H54 (cell line): Measurements from ENCODE around the gene DMRTB1.
"Not testable (repeated sequence)": the region's sequence is repeated elsewhere in the genome, so short reads cannot be mapped to it uniquely, and the experiment has no call there.

Experiments used
- DNase-seq: peaks from one replicate; pipeline ENCODE4 v3.0.0; 2011; ENCODE audit warnings: low spot score, mixed read lengths; ENCODE audit not compliant: insufficient read length
- FAIRE-seq: peaks from 3 replicates; lab custom pipeline; 2011; peaks lifted over from hg19 to GRCh38; lab: Jason Lieb, UNC
- POLR2A ChIP-seq: IDR thresholded peaks from 2 replicates; pipeline ENCODE4 v1.6.1; 2011; ENCODE audit warnings: low read depth, mild to moderate bottlenecking, low read length

DMRTB1 gene

GRCh38 chr1:53420341-53420740, 38.9 kb upstream of the DMRTB1 start:
- FAIRE-seq (no peak), DNase-seq (no peak)
- TF ChIP-seq POLR2A = no peak

- no peak for TF ChIP-seq POLR2A
- FAIRE-seq (no peak), DNase-seq (no peak)
Measured at GRCh38 chr1:53421208-53421607, 38.0 kb upstream of the DMRTB1 start.

- FAIRE-seq (no peak), DNase-seq (no peak)
- TF ChIP-seq POLR2A = no peak
Measured at GRCh38 chr1:53430261-53430660, 28.9 kb upstream of the DMRTB1 start.

- DNase-seq = no peak
- no peak for FAIRE-seq
Measured at GRCh38 chr1:53430779-53431178, 28.4 kb upstream of the DMRTB1 start.

GRCh38 chr1:53431244-53431643, 28.0 kb upstream of the DMRTB1 start:
- TF ChIP-seq POLR2A = no peak
- FAIRE-seq (no peak), DNase-seq (no peak)

More at GRCh38 chr1:53430779-53431178, 28.4 kb upstream of the DMRTB1 start:
- no peak for TF ChIP-seq POLR2A

GRCh38 chr1:53431805-53432565, 27.2 kb upstream of the DMRTB1 start:
- FAIRE-seq (no peak), DNase-seq (no peak)
- TF ChIP-seq POLR2A = no peak

GRCh38 chr1:53432611-53433010, 26.6 kb upstream of the DMRTB1 start:
- no peak for DNase-seq
- TF ChIP-seq POLR2A = no peak
- no peak for FAIRE-seq

- not testable (repeated sequence) for FAIRE-seq, DNase-seq
Measured at GRCh38 chr1:53434405-53435007, 24.7 kb upstream of the DMRTB1 start.

- TF ChIP-seq POLR2A = no peak
- DNase-seq (no peak), FAIRE-seq (no peak)
Measured at GRCh38 chr1:53435151-53435550, 24.0 kb upstream of the DMRTB1 start.

- TF ChIP-seq POLR2A = no peak
- FAIRE-seq = no peak
- no peak for DNase-seq
Measured at GRCh38 chr1:53438427-53439336, 20.5 kb upstream of the DMRTB1 start.

- no peak for DNase-seq
- no peak for FAIRE-seq
- no peak for TF ChIP-seq POLR2A
Measured at GRCh38 chr1:53439337-53440207, 19.6 kb upstream of the DMRTB1 start.

- FAIRE-seq = no peak
Measured at GRCh38 chr1:53440633-53441032, 18.6 kb upstream of the DMRTB1 start.

GRCh38 chr1:53442299-53442698, 16.9 kb upstream of the DMRTB1 start:
- peak; percentile 93 for FAIRE-seq
- TF ChIP-seq POLR2A = no peak
- no peak for DNase-seq

More at GRCh38 chr1:53440633-53441032, 18.6 kb upstream of the DMRTB1 start:
- TF ChIP-seq POLR2A = no peak
- DNase-seq = no peak
